ENCODE data around the gene REEP3. TPM values are rescaled to one million over a fixed set of nuclear protein-coding genes. Genes with fewer than 3 reads are reported as not detected.

REEP3 gene
- total RNA-seq, 4 donors from 2014 or later: 60.3 to 115 (median 89.2) TPM

DNA sequence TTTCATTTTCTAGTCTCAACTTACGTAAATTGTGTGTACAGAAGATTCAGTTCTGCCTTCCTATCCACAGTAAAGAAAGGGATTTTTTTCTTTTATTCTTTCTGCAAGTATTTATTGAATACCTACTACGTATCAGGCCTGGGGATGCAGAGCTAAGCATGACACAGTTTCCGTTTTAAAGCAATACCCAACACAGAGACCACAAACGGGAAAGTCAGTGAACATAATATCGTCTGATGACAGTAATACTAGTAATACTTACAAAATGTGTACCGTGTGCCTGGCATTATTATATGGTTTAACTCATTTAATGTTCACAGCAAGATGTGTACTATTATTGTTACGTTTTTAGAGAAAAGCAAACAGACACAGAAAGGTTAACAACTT, 22.4 kb downstream of the REEP3 start:
- H3K27me3 ChIP-seq: no peaks in the 10 kb centered on the region
- no peaks in the 10 kb centered on the region for H3K36me3 ChIP-seq
- no peak overlapping the region for H3K27ac ChIP-seq (replicated peaks in 1 of 4)
- WGBS: 89% methylated on average over 7 of the region's 7 CpGs
- TF ChIP-seq EP300 (IDR thresholded peaks at IDR 0.05): no peak
- TF ChIP-seq POLR2AphosphoS5 (IDR thresholded peaks at IDR 0.05): no peak
- TF ChIP-seq, protein P1, sequence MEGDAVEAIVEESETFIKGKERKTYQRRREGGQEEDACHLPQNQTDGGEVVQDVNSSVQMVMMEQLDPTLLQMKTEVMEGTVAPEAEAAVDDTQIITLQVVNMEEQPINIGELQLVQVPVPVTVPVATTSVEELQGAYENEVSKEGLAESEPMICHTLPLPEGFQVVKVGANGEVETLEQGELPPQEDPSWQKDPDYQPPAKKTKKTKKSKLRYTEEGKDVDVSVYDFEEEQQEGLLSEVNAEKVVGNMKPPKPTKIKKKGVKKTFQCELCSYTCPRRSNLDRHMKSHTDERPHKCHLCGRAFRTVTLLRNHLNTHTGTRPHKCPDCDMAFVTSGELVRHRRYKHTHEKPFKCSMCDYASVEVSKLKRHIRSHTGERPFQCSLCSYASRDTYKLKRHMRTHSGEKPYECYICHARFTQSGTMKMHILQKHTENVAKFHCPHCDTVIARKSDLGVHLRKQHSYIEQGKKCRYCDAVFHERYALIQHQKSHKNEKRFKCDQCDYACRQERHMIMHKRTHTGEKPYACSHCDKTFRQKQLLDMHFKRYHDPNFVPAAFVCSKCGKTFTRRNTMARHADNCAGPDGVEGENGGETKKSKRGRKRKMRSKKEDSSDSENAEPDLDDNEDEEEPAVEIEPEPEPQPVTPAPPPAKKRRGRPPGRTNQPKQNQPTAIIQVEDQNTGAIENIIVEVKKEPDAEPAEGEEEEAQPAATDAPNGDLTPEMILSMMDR (IDR thresholded peaks at IDR 0.05): no peak
- no peak for TF ChIP-seq POLR2A (IDR thresholded peaks at IDR 0.05; ENCODE audit: low read depth)
- H3K9me3 ChIP-seq: no peaks in the 10 kb centered on the region
- peaks cover 17 to 34% (median 27%) of the 10 kb centered on the region in 4 donors for H3K4me1 ChIP-seq
- no peak overlapping the region for H3K4me3 ChIP-seq
- intact Hi-C loops (cut with DNase I): no loop called here
- no peak for DNase-seq (ENCODE audit: extremely low spot score)

DNA sequence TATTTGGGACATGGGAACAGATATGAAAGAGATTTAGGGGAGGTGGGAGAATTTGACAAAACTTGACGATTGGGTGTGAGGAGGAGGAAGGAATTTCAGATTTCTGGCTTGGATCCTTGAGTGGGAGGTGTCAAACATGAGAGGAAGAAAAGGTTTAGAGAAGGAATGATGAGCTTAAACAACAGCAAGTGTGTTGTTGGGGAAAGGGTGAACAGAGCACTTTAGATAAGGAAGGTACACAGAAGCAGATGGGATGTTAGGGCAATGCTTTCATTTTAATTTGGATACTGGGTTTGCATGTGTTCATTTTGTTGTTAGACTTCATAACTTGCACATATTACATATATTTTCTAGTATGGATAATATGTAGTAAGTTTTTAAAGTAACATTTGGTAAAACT, 23.2 kb downstream of the REEP3 start:
- intact Hi-C loops (cut with DNase I): no loop called here
- Histone ChIP-seq H3K36me3 (no peaks in the 10 kb centered on the region), H3K4me3 (no peak overlapping the region), H3K9me3 (no peaks in the 10 kb centered on the region), H3K27ac (replicated peaks in 1 of 4) (no peak overlapping the region), H3K27me3 (no peaks in the 10 kb centered on the region), H3K4me1 (peaks cover 17 to 35% (median 29%) of the 10 kb centered on the region in 4 donors)
- 50% methylated on average over 1 of the region's 1 CpG for WGBS
- no peak for DNase-seq (ENCODE audit: extremely low spot score)
- TF ChIP-seq POLR2AphosphoS5 (IDR thresholded peaks at IDR 0.05) (no peak), EP300 (IDR thresholded peaks at IDR 0.05) (no peak), POLR2A (IDR thresholded peaks at IDR 0.05; ENCODE audit: low read depth) (no peak)
- TF ChIP-seq, protein P1 (IDR thresholded peaks at IDR 0.05): no peak

DNA sequence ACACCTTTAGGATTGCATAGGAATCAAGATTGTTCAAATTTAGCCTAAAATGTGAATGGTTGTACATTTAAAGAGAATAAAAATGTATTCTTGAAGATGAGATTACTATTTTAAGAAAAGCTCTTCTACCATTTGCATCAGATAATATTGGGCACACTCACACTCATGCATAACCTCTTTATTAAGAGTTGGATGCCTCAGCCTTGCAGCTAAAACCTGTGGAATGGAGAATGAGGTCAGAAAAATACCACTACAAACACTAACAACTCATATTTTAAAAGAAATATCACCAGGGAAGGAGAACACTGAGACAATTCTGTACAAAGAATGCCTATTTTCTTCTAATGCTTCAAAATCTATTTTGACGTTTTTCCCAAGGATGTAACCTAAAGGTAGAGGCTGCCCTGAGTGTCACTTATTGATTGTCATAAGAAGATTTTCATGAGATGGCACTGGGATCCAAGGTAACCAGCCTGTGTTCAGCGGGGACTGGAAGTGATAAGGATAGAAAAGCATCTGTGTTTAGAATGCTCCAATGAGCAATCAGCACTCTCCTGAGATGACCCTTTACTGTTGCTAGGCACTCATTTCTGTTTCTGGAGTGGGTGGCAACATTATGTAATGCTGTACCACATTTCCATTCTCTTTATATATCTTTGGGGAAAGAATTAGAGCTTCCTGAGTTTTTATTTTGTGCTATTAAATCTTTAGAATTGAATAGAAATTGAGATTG, 26.6 kb downstream of the REEP3 start:
- no peaks in the 10 kb centered on the region for H3K9me3 ChIP-seq
- peaks cover 17 to 30% (median 24%) of the 10 kb centered on the region in 4 donors for H3K4me1 ChIP-seq
- TF ChIP-seq, protein P1 (IDR thresholded peaks at IDR 0.05): no peak
- TF ChIP-seq EP300 (IDR thresholded peaks at IDR 0.05) (no peak), POLR2A (IDR thresholded peaks at IDR 0.05; ENCODE audit: low read depth) (no peak), POLR2AphosphoS5 (IDR thresholded peaks at IDR 0.05) (no peak)
- H3K27me3 ChIP-seq: no peaks in the 10 kb centered on the region
- 83% methylated on average over 2 of the region's 2 CpGs for WGBS
- H3K4me3 ChIP-seq: no peak overlapping the region
- H3K27ac ChIP-seq (replicated peaks in 1 of 4): no peak overlapping the region
- DNase-seq (ENCODE audit: extremely low spot score): no peak
- H3K36me3 ChIP-seq: no peaks in the 10 kb centered on the region
- intact Hi-C loops (cut with DNase I): no loop called here

DNA sequence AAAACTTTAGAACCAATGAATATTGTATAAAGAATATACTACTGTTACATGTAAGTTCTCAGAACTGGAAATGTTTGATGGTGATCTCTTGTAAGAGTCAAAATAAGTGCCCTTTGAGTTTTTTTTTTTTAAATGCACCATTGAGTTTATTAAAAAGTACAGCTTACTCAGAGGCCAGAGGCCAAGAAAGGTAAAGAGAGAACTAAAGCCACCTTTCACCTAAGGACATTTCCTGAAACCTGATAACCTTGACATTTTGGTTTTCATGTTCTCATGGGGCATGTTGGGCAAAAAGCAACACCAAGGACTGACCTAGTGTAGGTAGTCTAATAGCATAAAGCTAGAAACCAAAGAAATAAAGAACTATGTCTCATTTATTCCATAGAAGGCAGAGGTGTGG, 27.7 kb downstream of the REEP3 start:
- no peaks in the 10 kb centered on the region for H3K36me3 ChIP-seq
- no peaks in the 10 kb centered on the region for H3K9me3 ChIP-seq
- TF ChIP-seq, protein P1 (IDR thresholded peaks at IDR 0.05): no peak
- TF ChIP-seq POLR2AphosphoS5 (IDR thresholded peaks at IDR 0.05) (no peak), EP300 (IDR thresholded peaks at IDR 0.05) (no peak), POLR2A (IDR thresholded peaks at IDR 0.05; ENCODE audit: low read depth) (no peak)
- no peak for DNase-seq (ENCODE audit: extremely low spot score)
- no peak overlapping the region for H3K4me3 ChIP-seq
- intact Hi-C loops (cut with DNase I): no loop called here
- no peaks in the 10 kb centered on the region for H3K27me3 ChIP-seq
- H3K27ac ChIP-seq (replicated peaks in 1 of 4): no peak overlapping the region
- peaks cover 17 to 29% (median 22%) of the 10 kb centered on the region in 4 donors for H3K4me1 ChIP-seq

DNA sequence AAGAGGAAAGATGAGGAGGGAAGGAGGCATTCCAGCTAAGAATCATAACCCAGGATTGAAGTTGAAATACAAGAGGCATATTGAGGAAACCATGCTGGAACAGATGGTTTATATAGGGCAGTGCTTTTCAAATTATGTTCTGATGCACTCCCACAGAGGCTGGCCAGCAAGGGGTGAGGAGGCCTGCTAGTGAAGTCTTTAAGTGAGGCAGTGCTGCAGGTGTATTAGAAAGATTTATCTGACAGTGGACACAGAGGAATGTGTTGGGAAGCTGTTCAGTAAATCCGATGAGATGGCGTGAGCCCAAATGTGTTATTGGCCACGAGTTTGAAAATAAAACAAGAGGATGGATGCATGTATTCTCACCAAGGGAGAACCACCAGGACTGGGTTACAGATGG, 28.6 kb downstream of the REEP3 start:
- no peak overlapping the region for H3K27ac ChIP-seq (replicated peaks in 1 of 4)
- H3K9me3 ChIP-seq: no peaks in the 10 kb centered on the region
- peaks cover 11 to 19% (median 16%) of the 10 kb centered on the region in 4 donors for H3K4me1 ChIP-seq
- TF ChIP-seq POLR2A (IDR thresholded peaks at IDR 0.05; ENCODE audit: low read depth) (no peak), EP300 (IDR thresholded peaks at IDR 0.05) (no peak)
- TF ChIP-seq, protein P1 (IDR thresholded peaks at IDR 0.05): no peak
- H3K36me3 ChIP-seq: no peaks in the 10 kb centered on the region
- H3K4me3 ChIP-seq: no peak overlapping the region
- H3K27me3 ChIP-seq: no peaks in the 10 kb centered on the region
- intact Hi-C loops (cut with DNase I): no loop called here
- 74% methylated on average over 3 of the region's 3 CpGs for WGBS
- no peak for DNase-seq (ENCODE audit: extremely low spot score)

Data from esophagus muscularis mucosa (tissue), 4 donors.